AG04449 (cell line): ENCODE measurements around the gene MAD2L1BP.

Experiments
- CTCF ChIA-PET: fragments of 350-600 bp; formaldehyde crosslinking; extraction: SDS; loops from one replicate; lab custom pipeline; 2021; ENCODE audit warnings: antibody characterized with exemption; lab: Yijun Ruan, JAX
- POLR2A ChIA-PET: fragments of 400-600, 350-600 bp; formaldehyde crosslinking; extraction: SDS; loops from one replicate; lab custom pipeline; 2020; ENCODE audit warnings: antibody characterized with exemption, inconsistent platforms; lab: Yijun Ruan, JAX
- DNase-seq: peaks from one replicate; pipeline ENCODE4 v3.0.0-alpha.2; 2010; ENCODE audit warnings: low read depth, low spot score
- H3K4me3 ChIP-seq: 2 replicates; pipeline ENCODE4 v1.5.1; 2011; ENCODE audit warnings: low read depth, mild to moderate bottlenecking, control low read depth, low read length
- TF ChIP-seq, protein P1 (sequence below): IDR thresholded peaks from one replicate; pipeline ENCODE4 v1.5.1; 2011; ENCODE audit warnings: mild to moderate bottlenecking, moderate library complexity, low read length, control low read depth, inconsistent platforms; ENCODE audit not compliant: insufficient read depth; ENCODE audit errors: missing control alignments

The MAD2L1BP gene

DNA sequence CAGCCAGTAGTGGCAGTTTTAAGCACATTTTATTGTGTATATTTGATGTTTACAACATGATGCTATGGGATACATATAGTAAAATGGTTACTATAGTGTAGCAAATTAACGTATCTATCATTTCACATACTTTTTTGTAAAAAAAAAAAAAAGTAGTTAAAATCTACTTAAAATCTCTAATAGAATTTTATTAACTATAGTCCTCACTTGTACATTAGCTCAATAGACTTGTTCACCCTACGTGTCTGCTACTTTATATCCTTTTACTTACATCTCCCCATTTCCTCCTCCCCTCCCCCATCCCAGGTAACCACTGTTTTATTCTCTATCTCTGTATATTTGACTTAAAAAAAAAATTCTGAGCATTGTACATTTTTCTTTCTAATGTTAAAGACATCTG is 29.6 kb upstream of the MAD2L1BP start:
- no peak overlapping the region for H3K4me3 ChIP-seq
- CTCF ChIA-PET = interaction anchor here (1.3 to 2.5 kb wide), 3 partner anchors 10 to 473 kb away, joined by 3 to 7 read pairs (median 6); no protein-coding TSS in a partner anchor
- POLR2A ChIA-PET = no interaction called here
- TF ChIP-seq, protein P1, sequence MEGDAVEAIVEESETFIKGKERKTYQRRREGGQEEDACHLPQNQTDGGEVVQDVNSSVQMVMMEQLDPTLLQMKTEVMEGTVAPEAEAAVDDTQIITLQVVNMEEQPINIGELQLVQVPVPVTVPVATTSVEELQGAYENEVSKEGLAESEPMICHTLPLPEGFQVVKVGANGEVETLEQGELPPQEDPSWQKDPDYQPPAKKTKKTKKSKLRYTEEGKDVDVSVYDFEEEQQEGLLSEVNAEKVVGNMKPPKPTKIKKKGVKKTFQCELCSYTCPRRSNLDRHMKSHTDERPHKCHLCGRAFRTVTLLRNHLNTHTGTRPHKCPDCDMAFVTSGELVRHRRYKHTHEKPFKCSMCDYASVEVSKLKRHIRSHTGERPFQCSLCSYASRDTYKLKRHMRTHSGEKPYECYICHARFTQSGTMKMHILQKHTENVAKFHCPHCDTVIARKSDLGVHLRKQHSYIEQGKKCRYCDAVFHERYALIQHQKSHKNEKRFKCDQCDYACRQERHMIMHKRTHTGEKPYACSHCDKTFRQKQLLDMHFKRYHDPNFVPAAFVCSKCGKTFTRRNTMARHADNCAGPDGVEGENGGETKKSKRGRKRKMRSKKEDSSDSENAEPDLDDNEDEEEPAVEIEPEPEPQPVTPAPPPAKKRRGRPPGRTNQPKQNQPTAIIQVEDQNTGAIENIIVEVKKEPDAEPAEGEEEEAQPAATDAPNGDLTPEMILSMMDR = no peak
- no peak for DNase-seq

DNA sequence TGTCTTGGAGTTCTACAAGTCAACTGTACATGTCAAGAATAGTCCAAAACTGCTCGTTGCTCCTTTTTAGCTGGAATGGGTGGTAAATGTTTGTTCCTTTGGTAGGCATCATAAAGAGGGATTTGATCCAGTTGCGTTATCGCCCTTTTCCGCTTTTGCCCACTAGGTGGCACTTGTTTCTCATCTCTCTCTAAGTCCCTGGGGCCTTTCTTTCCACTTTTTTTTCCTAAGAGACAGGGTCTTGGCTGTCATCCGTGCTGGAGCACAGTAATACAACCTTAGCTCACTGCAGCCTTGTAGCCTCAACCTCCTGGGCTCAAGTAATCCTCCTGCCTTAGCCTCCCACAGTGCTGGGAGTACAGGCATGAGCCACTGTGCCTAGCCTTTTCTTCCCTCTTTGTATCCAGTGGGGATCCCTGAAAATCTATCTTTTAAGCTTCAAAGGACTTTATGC is 27.3 kb upstream of the MAD2L1BP start:
- ChIA-PET POLR2A (no interaction called here), CTCF (interaction anchor here (0.6 to 4.4 kb wide), 31 partner anchors 8 to 629 kb away, joined by 3 to 93 read pairs (median 5); partner anchors contain the start of gene GTPBP2)
- TF ChIP-seq, protein P1 = peak; percentile 72
- no peak for DNase-seq
- no peak overlapping the region for H3K4me3 ChIP-seq

DNA sequence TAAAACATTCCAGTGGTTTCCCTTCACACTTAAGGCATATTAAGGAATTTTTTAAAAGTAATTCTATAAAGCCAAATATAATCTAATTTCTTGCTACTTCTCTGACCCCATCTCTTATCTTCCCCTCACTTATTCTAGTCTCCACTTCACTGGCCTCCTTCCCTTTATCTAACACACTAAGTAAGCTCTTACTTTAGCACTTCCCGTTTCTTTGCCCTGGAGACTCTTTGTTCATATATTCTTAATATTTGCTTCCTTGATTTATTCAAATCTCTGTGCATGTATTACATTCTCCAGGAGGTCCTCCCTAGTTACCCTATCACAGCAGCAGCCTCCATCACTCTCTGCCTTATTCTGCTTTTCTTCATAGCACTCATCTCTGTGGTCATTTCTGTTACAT is 26.8 kb upstream of the MAD2L1BP start:
- no peak for DNase-seq
- H3K4me3 ChIP-seq = no peak overlapping the region
- ChIA-PET POLR2A (no interaction called here), CTCF (interaction anchor here (0.7 to 4.4 kb wide), 28 partner anchors 9 to 629 kb away, joined by 3 to 93 read pairs (median 5); partner anchors contain the start of gene GTPBP2)
- TF ChIP-seq, protein P1 = no peak

DNA sequence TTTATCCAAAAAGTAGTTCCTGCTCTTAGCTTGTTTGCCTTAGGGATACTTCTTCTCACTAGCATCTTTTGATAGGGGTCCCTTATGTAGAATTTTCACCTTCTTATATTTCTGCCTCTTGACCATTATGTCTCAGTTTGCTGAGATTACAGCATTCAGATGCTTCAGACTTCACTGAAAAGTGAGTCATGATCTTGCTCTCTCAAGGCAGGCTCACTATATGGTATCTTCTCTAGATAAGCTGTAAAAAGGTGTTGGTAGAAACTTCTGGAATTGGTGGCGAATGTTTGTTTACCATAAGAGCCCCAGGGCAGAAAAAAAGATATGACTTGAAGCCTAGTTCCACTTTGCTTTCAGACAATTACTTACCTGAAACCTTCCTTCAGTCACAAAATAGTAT is 26.2 kb upstream of the MAD2L1BP start:
- TF ChIP-seq, protein P1 = no peak
- ChIA-PET CTCF (interaction anchor here (0.8 to 4.4 kb wide), 15 partner anchors 9 to 474 kb away, joined by 3 to 93 read pairs (median 9); partner anchors contain the start of gene GTPBP2), POLR2A (no interaction called here)
- no peak for DNase-seq
- no peak overlapping the region for H3K4me3 ChIP-seq

DNA sequence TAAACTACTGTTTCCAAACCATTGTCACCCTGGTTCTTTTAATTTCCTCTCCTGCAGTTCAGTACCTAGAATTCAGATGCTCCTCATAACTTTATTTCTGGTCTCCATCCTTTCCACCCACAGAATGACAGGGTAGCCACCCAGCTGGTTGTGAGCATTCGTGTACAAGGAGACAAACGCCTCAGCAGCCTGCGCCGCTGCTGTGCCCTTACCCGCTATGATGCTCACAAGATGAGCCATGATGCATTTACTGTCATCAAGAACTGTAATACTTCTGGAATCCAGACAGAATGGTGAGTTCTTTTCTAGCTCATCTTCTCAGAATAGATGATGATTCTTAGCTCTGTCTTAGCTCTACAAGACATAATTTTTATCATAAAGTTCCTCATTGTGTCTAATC is 25.2 kb upstream of the MAD2L1BP start:
- no peak overlapping the region for H3K4me3 ChIP-seq
- CTCF ChIA-PET = interaction anchor here (1.1 to 4.4 kb wide), 6 partner anchors 10 to 467 kb away, joined by 3 to 74 read pairs (median 5); no protein-coding TSS in a partner anchor
- DNase-seq = no peak
- TF ChIP-seq, protein P1 = no peak
- POLR2A ChIA-PET = no interaction called here

DNA sequence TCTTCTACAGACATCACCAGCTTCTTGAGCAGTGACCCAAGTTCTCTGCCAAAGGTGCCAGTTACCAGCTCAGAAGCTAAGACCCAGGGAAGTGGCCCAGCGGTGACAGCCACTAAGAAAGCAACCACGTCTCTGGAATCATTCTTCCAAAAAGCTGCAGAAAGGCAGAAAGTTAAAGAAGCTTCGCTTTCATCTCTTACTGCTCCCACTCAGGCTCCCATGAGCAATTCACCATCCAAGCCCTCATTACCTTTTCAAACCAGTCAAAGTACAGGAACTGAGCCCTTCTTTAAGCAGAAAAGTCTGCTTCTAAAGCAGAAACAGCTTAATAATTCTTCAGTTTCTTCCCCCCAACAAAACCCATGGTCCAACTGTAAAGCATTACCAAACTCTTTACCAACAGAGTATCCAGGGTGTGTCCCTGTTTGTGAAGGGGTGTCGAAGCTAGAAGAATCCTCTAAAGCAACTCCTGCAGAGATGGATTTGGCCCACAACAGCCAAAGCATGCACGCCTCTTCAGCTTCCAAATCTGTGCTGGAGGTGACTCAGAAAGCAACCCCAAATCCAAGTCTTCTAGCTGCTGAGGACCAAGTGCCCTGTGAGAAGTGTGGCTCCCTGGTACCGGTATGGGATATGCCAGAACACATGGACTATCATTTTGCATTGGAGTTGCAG is 21.8 kb upstream of the MAD2L1BP start:
- no peak for DNase-seq
- TF ChIP-seq, protein P1 = no peak
- no peak overlapping the region for H3K4me3 ChIP-seq
- ChIA-PET POLR2A (interaction anchor here (1.2 to 1.8 kb wide), 2 partner anchors 9 to 16 kb away, joined by 3 to 5 read pairs; partner anchors contain the start of gene GTPBP2), CTCF (interaction anchor here (1.0 to 1.9 kb wide), 2 partner anchors 12 to 461 kb away, joined by 4 to 6 read pairs; no protein-coding TSS in a partner anchor)
